Fibroblast of skin of left biceps (primary cell): ENCODE measurements around the gene CD109.
"Not testable (repeated sequence)": the region's sequence is repeated elsewhere in the genome, so short reads cannot be mapped to it uniquely, and the experiment has no call there.

ENCODE experiments used
- DNase-seq, 2 experiments: peaks; one replicate each; pipeline ENCODE4 v3.0.0-alpha.2; 2013; ENCODE audit warnings: low read depth in 2 of 2

CD109 gene

GRCh38 chr6:73784726-73785505, 88.9 kb downstream of the CD109 start:
- no peak for DNase-seq

- no peak for DNase-seq
Observed at GRCh38 chr6:73790574-73790973, 94.6 kb downstream of the CD109 start.

GRCh38 chr6:73791336-73791735, 95.3 kb downstream of the CD109 start:
- no peak for DNase-seq

- DNase-seq, result no peak
Observed at GRCh38 chr6:73792738-73793137, 96.7 kb downstream of the CD109 start.

- DNase-seq, result no peak
Observed at GRCh38 chr6:73796881-73797280, 100.9 kb downstream of the CD109 start.

GRCh38 chr6:73797861-73798260, 101.9 kb downstream of the CD109 start:
- no peak for DNase-seq

GRCh38 chr6:73798592-73798991, 102.6 kb downstream of the CD109 start:
- peak; percentile 81 to 84 for DNase-seq

- DNase-seq, result no peak
Observed at GRCh38 chr6:73800997-73801396, 105.0 kb downstream of the CD109 start.

- no peak for DNase-seq
Observed at GRCh38 chr6:73801652-73802268, 105.8 kb downstream of the CD109 start.

GRCh38 chr6:73802366-73802765, 106.4 kb downstream of the CD109 start:
- peak in 1 of 2 experiments; percentile 17 for DNase-seq

- DNase-seq, result peak; percentile 91 to 95
Observed at GRCh38 chr6:73803562-73804241, 107.7 kb downstream of the CD109 start.

GRCh38 chr6:73805221-73805620, 109.2 kb downstream of the CD109 start:
- not testable (repeated sequence) for DNase-seq

- DNase-seq, result not testable (repeated sequence)
Observed at GRCh38 chr6:73805982-73806381, 110.0 kb downstream of the CD109 start.

GRCh38 chr6:73811706-73812105, 115.7 kb downstream of the CD109 start:
- no peak for DNase-seq

- DNase-seq, result no peak
Observed at GRCh38 chr6:73817253-73817652, 121.2 kb downstream of the CD109 start.

GRCh38 chr6:73823046-73823735, 127.2 kb downstream of the CD109 start:
- DNase-seq, result no peak

- no peak for DNase-seq
Observed at GRCh38 chr6:73823832-73824231, 127.8 kb downstream of the CD109 start.

- no peak for DNase-seq
Observed at GRCh38 chr6:73826571-73826970, 130.6 kb downstream of the CD109 start.

- DNase-seq, result no peak
Observed at GRCh38 chr6:73830119-73830518, 134.1 kb downstream of the CD109 start.

- DNase-seq, result peak in 1 of 2 experiments; percentile 9
Observed at GRCh38 chr6:73832313-73832712, 136.3 kb downstream of the CD109 start.

GRCh38 chr6:73844696-73845095, 148.7 kb downstream of the CD109 start:
- not testable (repeated sequence) for DNase-seq

- DNase-seq, result not testable (repeated sequence)
Observed at GRCh38 chr6:73851048-73851447, 155.0 kb downstream of the CD109 start.
